GM23248 (cell line): ENCODE data around the gene CPLANE1. TPM values are rescaled to one million over a fixed set of nuclear protein-coding genes. Genes with fewer than 3 reads are reported as not detected.
"Not testable (repeated sequence)": the region's sequence is repeated elsewhere in the genome, so short reads cannot be mapped to it uniquely, and the experiment has no call there.

Source experiments
- DNase-seq: peaks from one replicate; pipeline ENCODE4 v3.0.0-alpha.2; 2015
- H2AFZ ChIP-seq: fragments of 200-600 bp; sonication (generic); 2 replicates; pipeline ENCODE4 v1.6.1; 2016; ENCODE audit warnings: antibody characterized with exemption
- H3F3A ChIP-seq: fragments of 200-600 bp; sonication (generic); 2 replicates; pipeline ENCODE4 v1.6.1; 2016; ENCODE audit warnings: mild to moderate bottlenecking, antibody characterized with exemption, mixed run types; ENCODE audit not compliant: insufficient read depth
- H3K27ac ChIP-seq: fragments of 200-600 bp; sonication (generic); 2 replicates; pipeline ENCODE4 v1.5.1; 2016; ENCODE audit warnings: mild to moderate bottlenecking
- H3K27me3 ChIP-seq: fragments of 200-600 bp; sonication (generic); replicated peaks from 2 replicates; pipeline ENCODE4 v1.6.1; 2016; ENCODE audit warnings: mild to moderate bottlenecking; ENCODE audit not compliant: insufficient read depth
- H3K36me3 ChIP-seq: fragments of 200-600 bp; sonication (generic); 2 replicates; pipeline ENCODE4 v1.6.1; 2016; ENCODE audit warnings: low read depth, mild to moderate bottlenecking
- H3K4me1 ChIP-seq: fragments of 200-600 bp; sonication (generic); 2 replicates; pipeline ENCODE4 v1.6.1; 2016; ENCODE audit warnings: mild to moderate bottlenecking; ENCODE audit not compliant: insufficient read depth
- H3K4me2 ChIP-seq: fragments of 200-600 bp; sonication (generic); one replicate; pipeline ENCODE4 v1.6.1; 2016; ENCODE audit warnings: mild to moderate bottlenecking; ENCODE audit not compliant: unreplicated experiment
- H3K4me3 ChIP-seq: fragments of 200-600 bp; sonication (generic); 2 replicates; pipeline ENCODE4 v1.5.1; 2016; ENCODE audit warnings: mild to moderate bottlenecking
- H3K79me2 ChIP-seq: fragments of 200-600 bp; sonication (generic); 2 replicates; pipeline ENCODE4 v1.6.1; 2016; ENCODE audit warnings: mild to moderate bottlenecking; ENCODE audit not compliant: insufficient read depth
- H3K9ac ChIP-seq: fragments of 200-600 bp; sonication (generic); 2 replicates; pipeline ENCODE4 v1.6.1; 2016; ENCODE audit warnings: mild to moderate bottlenecking
- H3K9me2 ChIP-seq: fragments of 200-600 bp; sonication (generic); 2 replicates; pipeline ENCODE4 v1.6.1; 2016; ENCODE audit warnings: mixed run types, mild to moderate bottlenecking, moderate library complexity; ENCODE audit not compliant: insufficient read depth
- H3K9me3 ChIP-seq: fragments of 200-600 bp; sonication (generic); one replicate; pipeline ENCODE4 v1.6.1; 2017; ENCODE audit warnings: low read depth
- H4K20me1 ChIP-seq: fragments of 200-600 bp; sonication (generic); 2 replicates; pipeline ENCODE4 v1.6.0; 2016; ENCODE audit not compliant: insufficient read depth
- EZH2 ChIP-seq: fragments of 200-600 bp; sonication (generic); IDR thresholded peaks from 2 replicates; pipeline ENCODE4 v1.6.1; 2018; ENCODE audit warnings: antibody characterized with exemption, mild to moderate bottlenecking; ENCODE audit not compliant: insufficient read depth, poor library complexity, severe bottlenecking
- EZH2phosphoT487 ChIP-seq: fragments of 200-600 bp; sonication (generic); IDR thresholded peaks from 2 replicates; pipeline ENCODE4 v1.6.1; 2018; ENCODE audit warnings: antibody characterized with exemption, moderate library complexity, mild to moderate bottlenecking, low read depth; ENCODE audit not compliant: insufficient read depth
- WGBS, 2 experiments: methylation state at CpG; one replicate each; pipeline ENCODE4 v1.1.6; 2015 to 2017; ENCODE audit warnings: low lambda C conversion rate in 2 of 2, low coverage in 1 of 2; ENCODE audit errors: missing lambda C conversion rate in 2 of 2; 5-methylcytosine and 5-hydroxymethylcytosine counted together
- in situ Hi-C: fragments of 300-500 bp; cut with MboI; formaldehyde crosslinking; loops from 2 replicates; pipeline ENCODE4 v1.15.0; 2020
- polyA plus RNA-seq: library from polyadenylated mRNA; unstranded; fragments of >200 nt; fragmentation: Nextera tagmentation; extraction: Ambion mirVana; gene quantifications from 2 replicates; pipeline ENCODE4 v1.2.1, GENCODE V29; 2016
- total RNA-seq: library from RNA; depleted of rRNA; stranded (reverse); fragments of >200 nt; shearing (Covaris generic); gene quantifications from 2 replicates; pipeline ENCODE4 v1.2.3, GENCODE V29; 2014

Gene CPLANE1
- total and polyA plus RNA-seq, 2 experiments from 2014 or later: 7.5 to 24.6 TPM

DNA sequence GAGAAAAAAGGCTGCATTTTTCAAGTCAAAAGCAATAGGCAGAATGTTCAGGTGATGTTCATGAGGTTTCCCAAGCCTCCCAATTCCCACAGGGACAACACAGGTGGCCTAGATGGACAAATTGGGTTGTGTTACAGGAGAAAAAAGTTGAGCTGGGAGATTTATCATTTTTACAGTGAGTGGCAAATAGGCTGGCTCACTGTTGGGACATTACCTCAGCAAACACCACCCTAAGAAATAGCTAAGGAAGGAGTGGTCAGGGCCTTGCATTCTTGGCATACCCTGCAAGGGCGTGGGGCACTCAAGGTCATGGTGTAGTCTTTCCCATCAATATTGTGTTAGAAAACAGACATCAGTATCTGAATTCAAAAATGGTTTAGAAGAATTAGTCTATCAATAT is 23.3 kb upstream of the CPLANE1 start:
- TF ChIP-seq EZH2: no peak
- TF ChIP-seq EZH2phosphoT487: no peak
- Histone ChIP-seq H3K9me3 (no peaks in the 10 kb centered on the region), H4K20me1 (no peaks in the 10 kb centered on the region), H3K27me3 (no peaks in the 10 kb centered on the region), H3K36me3 (no peaks in the 10 kb centered on the region), H3K4me1 (peaks cover 8% of the 10 kb centered on the region), H3F3A (no peaks in the 10 kb centered on the region), H3K4me3 (no peak overlapping the region), H3K9ac (no peak overlapping the region), H3K27ac (no peak overlapping the region), H3K4me2 (no peak overlapping the region), H2AFZ (peak overlapping the region; percentile 45), H3K79me2 (no peaks in the 10 kb centered on the region), H3K9me2 (no peaks in the 10 kb centered on the region)
- in situ Hi-C loops: no loop called here
- peak; percentile 44 for DNase-seq
- WGBS, 2 experiments: 21 to 22% methylated on average over 1 of the region's 1 CpG

DNA sequence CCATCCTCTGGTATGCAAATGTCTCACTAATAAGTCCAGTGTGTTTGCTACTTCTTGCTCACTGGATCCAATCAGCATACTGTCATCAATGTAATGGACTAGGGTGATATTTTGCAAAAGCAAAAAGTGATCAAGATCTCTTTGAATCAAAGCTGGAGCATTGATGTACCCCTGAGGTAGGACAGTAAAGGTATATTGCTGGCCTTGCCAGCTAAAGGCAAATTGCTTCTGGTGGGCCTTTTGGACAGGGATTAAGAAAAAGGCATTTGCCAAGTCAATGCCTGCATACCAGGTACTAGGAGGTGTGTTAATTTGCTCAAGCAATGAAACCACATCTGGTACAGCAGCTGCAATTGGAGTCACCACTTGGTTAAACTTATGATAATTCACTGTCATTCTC is 18.9 kb upstream of the CPLANE1 start:
- H2AFZ ChIP-seq, H3K27me3 ChIP-seq, H3K79me2 ChIP-seq, H3K4me2 ChIP-seq, H3K9me3 ChIP-seq, in situ Hi-C loops, H3K4me1 ChIP-seq, H3F3A ChIP-seq, H3K4me3 ChIP-seq, DNase-seq, H3K36me3 ChIP-seq, H4K20me1 ChIP-seq, H3K9me2 ChIP-seq, H3K27ac ChIP-seq, H3K9ac ChIP-seq: not testable (repeated sequence)

DNA sequence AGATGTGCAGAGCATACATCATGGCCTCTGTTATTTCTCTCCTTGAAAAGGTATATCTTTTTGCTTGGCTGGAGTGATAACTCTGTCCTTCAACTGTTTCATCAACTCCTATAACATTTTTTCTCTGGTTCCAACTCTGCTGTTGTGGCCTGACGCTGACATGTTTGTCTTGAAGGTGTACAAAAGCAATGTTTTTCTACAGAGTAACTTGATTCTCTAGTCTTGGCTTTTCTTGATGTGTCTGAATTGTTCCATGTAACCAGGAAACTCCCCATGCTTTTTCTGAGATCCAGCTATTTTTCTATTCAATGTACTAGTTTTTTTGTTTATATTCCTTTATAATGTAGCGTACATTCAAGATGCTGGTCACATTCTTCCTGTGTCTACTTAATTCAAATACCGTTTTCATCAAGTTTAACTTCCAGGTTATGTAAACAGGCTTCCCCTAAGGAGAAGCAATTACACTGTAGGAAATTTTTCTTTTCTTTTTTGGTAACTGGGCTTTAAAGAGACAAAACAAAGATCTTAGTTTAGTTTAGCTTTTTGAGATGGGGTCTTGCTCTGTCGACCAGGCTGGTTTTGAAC is 6.7 kb upstream of the CPLANE1 start:
- Histone ChIP-seq H2AFZ (no peak overlapping the region), H3K9ac (no peak overlapping the region), H3K36me3 (no peaks in the 10 kb centered on the region), H3K27ac (no peak overlapping the region), H3K27me3 (no peaks in the 10 kb centered on the region), H3K4me1 (no peaks in the 10 kb centered on the region), H3K4me2 (no peak overlapping the region), H3K79me2 (no peaks in the 10 kb centered on the region), H3K4me3 (no peak overlapping the region), H3K9me3 (no peaks in the 10 kb centered on the region), H4K20me1 (no peaks in the 10 kb centered on the region), H3K9me2 (no peaks in the 10 kb centered on the region), H3F3A (no peaks in the 10 kb centered on the region)
- DNase-seq: no peak
- 93 to 95% methylated on average over 4 of the region's 4 CpGs for WGBS, 2 experiments
- no peak for TF ChIP-seq EZH2phosphoT487
- no peak for TF ChIP-seq EZH2
- in situ Hi-C loops: no loop called here

DNA sequence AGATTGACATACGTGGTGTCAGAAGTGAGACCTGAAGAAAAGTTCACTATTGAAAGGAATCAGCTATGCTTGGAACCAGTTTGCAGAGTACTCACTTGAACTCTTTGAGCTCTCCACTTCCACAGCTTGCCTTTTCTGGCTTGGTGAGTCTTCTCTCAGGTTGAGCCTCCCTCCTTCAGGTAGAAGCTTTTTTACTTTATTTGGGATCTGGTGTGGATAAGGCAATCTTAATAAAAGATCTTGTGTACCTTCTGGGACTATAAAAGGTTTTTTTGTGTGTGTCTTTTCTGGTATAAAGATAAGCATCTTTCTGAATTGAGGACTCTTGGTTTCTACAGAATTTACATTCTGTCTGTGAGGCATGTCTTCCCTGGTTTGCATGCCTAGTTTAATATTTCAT is 5.4 kb upstream of the CPLANE1 start:
- in situ Hi-C loops: no loop called here
- H4K20me1 ChIP-seq: no peaks in the 10 kb centered on the region
- DNase-seq: no peak
- H3K9me3 ChIP-seq: no peaks in the 10 kb centered on the region
- no peaks in the 10 kb centered on the region for H3K27me3 ChIP-seq
- H3K9ac ChIP-seq: no peak overlapping the region
- H3K4me2 ChIP-seq: no peak overlapping the region
- H3K79me2 ChIP-seq: no peaks in the 10 kb centered on the region
- no peaks in the 10 kb centered on the region for H3K9me2 ChIP-seq
- H2AFZ ChIP-seq: no peak overlapping the region
- H3K4me1 ChIP-seq: no peaks in the 10 kb centered on the region
- no peak overlapping the region for H3K27ac ChIP-seq
- TF ChIP-seq EZH2 (no peak), EZH2phosphoT487 (no peak)
- no peak overlapping the region for H3K4me3 ChIP-seq
- no peaks in the 10 kb centered on the region for H3K36me3 ChIP-seq
- H3F3A ChIP-seq: peaks cover 9% of the 10 kb centered on the region
- WGBS, 2 experiments: 78 to 80% methylated on average over 1 of the region's 1 CpG

DNA sequence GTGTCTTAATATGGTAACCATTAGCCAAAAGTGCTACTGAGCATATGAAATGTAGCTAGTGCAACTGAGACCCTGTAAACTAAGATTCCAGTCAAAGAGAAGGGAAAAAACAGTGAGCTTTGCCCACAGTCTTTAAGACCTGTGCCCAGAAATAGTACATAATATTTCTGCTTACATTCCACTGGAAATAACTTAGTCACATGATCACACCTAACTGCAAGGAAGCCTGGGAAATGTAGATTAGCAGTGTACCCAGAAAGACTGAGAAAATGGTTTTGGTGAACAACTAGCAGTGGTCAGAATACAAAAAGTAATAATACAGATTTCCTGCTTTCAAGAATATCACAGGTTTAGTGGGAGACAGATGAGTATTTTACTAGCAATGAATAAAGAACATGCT is 2.5 kb upstream of the CPLANE1 start:
- H3K79me2 ChIP-seq: peaks cover 19% of the 10 kb centered on the region
- DNase-seq: no peak
- no peaks in the 10 kb centered on the region for H3K36me3 ChIP-seq
- H3K4me1 ChIP-seq: peaks cover 16% of the 10 kb centered on the region
- H3F3A ChIP-seq: peaks cover 9% of the 10 kb centered on the region
- H2AFZ ChIP-seq: 0 out of 2 replicates have a peak overlapping the region, but pooled peaks have one; percentile 10
- TF ChIP-seq EZH2phosphoT487: no peak
- no peak for TF ChIP-seq EZH2
- no peak overlapping the region for H3K4me3 ChIP-seq
- H3K9me3 ChIP-seq: no peaks in the 10 kb centered on the region
- H3K4me2 ChIP-seq: no peak overlapping the region
- no peaks in the 10 kb centered on the region for H4K20me1 ChIP-seq
- no peak overlapping the region for H3K27ac ChIP-seq
- H3K27me3 ChIP-seq: no peaks in the 10 kb centered on the region
- no peak overlapping the region for H3K9ac ChIP-seq
- no peaks in the 10 kb centered on the region for H3K9me2 ChIP-seq
- in situ Hi-C loops: no loop called here
